Vagina (tissue), 2 donors: Measurements from ENCODE around the gene TIA1. TPM values are rescaled to one million over a fixed set of nuclear protein-coding genes. Genes with fewer than 3 reads are reported as not detected.
"Not testable (repeated sequence)": the region's sequence is repeated elsewhere in the genome, so short reads cannot be mapped to it uniquely, and the experiment has no call there.

Source experiments
- DNase-seq, 2 donors: peaks; one replicate each; pipeline ENCODE4 v3.0.0-alpha.2; 2017; ENCODE audit errors: extremely low spot score in 2 of 2
- H3K27ac ChIP-seq: fragments of 200-600 bp; sonication (generic); one replicate; pipeline ENCODE4 v1.5.1; 2019
- H3K27me3 ChIP-seq: fragments of 200-600 bp; sonication (generic); one replicate; pipeline ENCODE4 v1.5.1; 2019
- H3K36me3 ChIP-seq, 2 donors: fragments of 200-600 bp; sonication (generic); one replicate each; pipeline ENCODE4 v1.5.1; 2017 to 2019
- H3K4me1 ChIP-seq: fragments of 200-600 bp; sonication (generic); one replicate; pipeline ENCODE4 v1.5.1; 2019
- H3K4me3 ChIP-seq, 2 donors: fragments of 200-600 bp; sonication (generic); 1 replicate in 1 of 2; 2 replicates in 1 of 2; pipeline ENCODE4 v1.5.1; 2016 to 2019
- H3K9me3 ChIP-seq: fragments of 200-600 bp; sonication (generic); one replicate; pipeline ENCODE4 v1.5.1; 2019
- POLR2A ChIP-seq, 2 donors: fragments of 450-650 bp; IDR thresholded peaks; one replicate each; pipeline ENCODE4 v1.6.1; 2017; ENCODE audit warnings: antibody characterized with exemption in 2 of 2, mild to moderate bottlenecking in 2 of 2, moderate library complexity in 2 of 2
- POLR2AphosphoS5 ChIP-seq, 2 donors: sonication (generic); formaldehyde crosslinking; IDR thresholded peaks; one replicate each; pipeline ENCODE4 v1.9.0; 2017; ENCODE audit warnings: antibody characterized with exemption in 2 of 2, mild to moderate bottlenecking in 2 of 2, low read depth in 1 of 2; ENCODE audit not compliant: insufficient read depth in 1 of 2
- intact Hi-C: fragments of 100-400 bp; cut with DNase I; formaldehyde crosslinking; loops from one replicate; pipeline ENCODE4 v1.15.1; 2023
- total RNA-seq: library from RNA; depleted of rRNA; stranded (reverse); fragments of >200 nt; gene quantifications from one replicate; pipeline ENCODE4 v1.2.3, GENCODE V29; 2016
- TF ChIP-seq, protein P1 (sequence below), 3 experiments: fragments of 450-650 bp in 2 of 3; fragments of 200-600 bp in 1 of 3; sonication (generic) in 1 of 3; IDR thresholded peaks; one replicate each; pipeline ENCODE4 v1.5.1; 2017 to 2019; ENCODE audit warnings: antibody characterized with exemption in 3 of 3, mild to moderate bottlenecking in 2 of 3, moderate library complexity in 2 of 3

TIA1 gene
- total RNA-seq, 1 donor from 2014 or later = 79.8 TPM

DNA sequence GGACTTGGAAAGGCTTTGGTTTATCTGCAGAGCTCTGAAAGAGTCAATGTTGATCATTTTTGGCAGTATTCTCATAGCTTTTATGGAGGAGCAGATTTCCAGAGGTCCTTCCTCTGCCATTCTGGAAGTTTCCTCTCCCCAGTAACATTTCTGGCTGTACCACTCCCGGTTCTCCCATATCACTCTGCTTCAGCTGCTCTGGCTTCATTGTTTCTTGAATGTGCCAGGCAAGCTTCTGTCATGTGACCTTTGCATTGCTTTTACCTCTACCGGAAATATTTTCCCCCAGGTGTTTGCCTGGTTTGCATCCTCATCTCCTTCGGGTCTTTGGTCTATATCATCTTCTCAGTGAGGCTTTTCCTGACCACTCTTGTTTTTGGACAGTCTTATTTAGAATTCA is 21.9 kb upstream of the TIA1 start:
- intact Hi-C loops = no loop called here
- peaks cover 0 to 33% of the 10 kb centered on the region in 2 donors for H3K36me3 ChIP-seq
- no peaks in the 10 kb centered on the region for H3K9me3 ChIP-seq
- H3K4me1 ChIP-seq = no peaks in the 10 kb centered on the region
- TF ChIP-seq POLR2AphosphoS5 (IDR thresholded peaks at IDR 0.05; ENCODE audit: insufficient read depth in 1 of 2, low read depth in 1 of 2) (no peak), POLR2A (IDR thresholded peaks at IDR 0.05) (no peak)
- TF ChIP-seq, protein P1, sequence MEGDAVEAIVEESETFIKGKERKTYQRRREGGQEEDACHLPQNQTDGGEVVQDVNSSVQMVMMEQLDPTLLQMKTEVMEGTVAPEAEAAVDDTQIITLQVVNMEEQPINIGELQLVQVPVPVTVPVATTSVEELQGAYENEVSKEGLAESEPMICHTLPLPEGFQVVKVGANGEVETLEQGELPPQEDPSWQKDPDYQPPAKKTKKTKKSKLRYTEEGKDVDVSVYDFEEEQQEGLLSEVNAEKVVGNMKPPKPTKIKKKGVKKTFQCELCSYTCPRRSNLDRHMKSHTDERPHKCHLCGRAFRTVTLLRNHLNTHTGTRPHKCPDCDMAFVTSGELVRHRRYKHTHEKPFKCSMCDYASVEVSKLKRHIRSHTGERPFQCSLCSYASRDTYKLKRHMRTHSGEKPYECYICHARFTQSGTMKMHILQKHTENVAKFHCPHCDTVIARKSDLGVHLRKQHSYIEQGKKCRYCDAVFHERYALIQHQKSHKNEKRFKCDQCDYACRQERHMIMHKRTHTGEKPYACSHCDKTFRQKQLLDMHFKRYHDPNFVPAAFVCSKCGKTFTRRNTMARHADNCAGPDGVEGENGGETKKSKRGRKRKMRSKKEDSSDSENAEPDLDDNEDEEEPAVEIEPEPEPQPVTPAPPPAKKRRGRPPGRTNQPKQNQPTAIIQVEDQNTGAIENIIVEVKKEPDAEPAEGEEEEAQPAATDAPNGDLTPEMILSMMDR (IDR thresholded peaks at IDR 0.05) = no peak
- H3K4me3 ChIP-seq = no peak overlapping the region
- H3K27me3 ChIP-seq = no peaks in the 10 kb centered on the region
- no peak for DNase-seq
- H3K27ac ChIP-seq = no peak overlapping the region

DNA sequence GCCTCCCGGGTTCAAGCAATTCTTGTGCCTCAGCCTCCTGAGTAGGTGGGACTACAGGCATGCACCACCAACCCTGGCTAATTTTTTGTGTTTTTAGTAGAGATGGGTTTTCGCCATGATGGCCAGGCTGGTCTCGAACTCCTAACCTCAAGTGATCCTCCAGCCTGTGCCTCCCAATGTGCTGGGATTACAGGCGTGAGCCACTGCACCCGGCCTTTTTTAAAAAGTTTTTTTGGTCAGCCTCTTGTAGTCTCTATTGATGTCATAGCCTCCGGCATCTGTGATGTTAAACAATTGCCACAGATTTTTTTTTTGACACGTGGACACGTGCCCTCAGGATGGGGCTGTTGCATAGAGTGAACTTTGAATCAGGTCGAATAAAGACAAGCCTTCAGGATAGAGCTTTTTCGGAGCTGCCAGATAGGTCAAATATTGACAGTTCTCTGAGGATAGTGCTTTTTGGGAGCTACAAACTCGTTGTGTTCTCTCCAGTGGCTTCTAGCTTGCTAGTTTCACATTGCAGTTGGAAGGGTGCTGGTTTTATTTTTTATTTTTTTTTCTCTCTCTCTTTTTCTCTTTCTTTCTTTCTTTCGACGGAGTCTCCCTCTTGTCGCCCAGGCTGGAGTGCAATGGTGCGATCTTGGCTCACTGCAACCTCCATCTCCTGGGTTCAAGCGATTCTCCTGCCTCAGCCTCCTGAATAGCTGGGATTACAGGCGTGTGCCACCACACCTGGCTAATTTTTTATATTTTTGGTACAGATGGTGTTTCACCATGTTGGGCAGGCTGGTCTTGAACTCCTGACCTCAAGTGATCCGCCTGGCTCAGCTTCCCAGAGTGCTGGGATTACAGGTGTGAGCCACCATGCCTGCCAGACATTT is 21.2 kb upstream of the TIA1 start:
- H3K36me3 ChIP-seq = peaks cover 0 to 33% of the 10 kb centered on the region in 2 donors

DNA sequence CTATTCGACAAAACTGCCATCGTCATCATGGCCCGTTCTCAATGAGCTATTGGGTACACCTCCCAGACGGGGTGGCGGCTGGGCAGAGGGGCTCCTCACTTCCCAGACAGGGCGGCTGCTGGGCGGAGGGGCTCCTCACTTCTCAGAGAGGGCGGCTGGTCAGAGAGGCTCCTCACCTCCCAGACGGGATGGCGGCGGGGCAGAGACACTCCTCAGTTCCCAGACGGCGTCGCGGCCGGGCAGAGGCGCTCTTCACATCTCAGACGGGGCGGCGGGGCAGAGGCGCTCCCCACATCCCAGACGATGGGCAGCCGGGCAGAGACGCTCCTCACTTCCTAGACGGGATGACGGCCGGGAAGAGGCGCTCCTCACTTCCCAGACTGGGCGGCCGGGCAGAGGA is 18.5 kb upstream of the TIA1 start:
- H3K27ac ChIP-seq, H3K4me3 ChIP-seq, DNase-seq, H3K9me3 ChIP-seq, H3K4me1 ChIP-seq, H3K27me3 ChIP-seq, intact Hi-C loops: not testable (repeated sequence)
- H3K36me3 ChIP-seq = peaks cover 0 to 52% of the 10 kb centered on the region in 2 donors

More for the DNA sequence above, 21.2 kb upstream of the TIA1 start:
- DNase-seq, H3K4me3 ChIP-seq, H3K9me3 ChIP-seq, H3K27ac ChIP-seq, intact Hi-C loops, H3K4me1 ChIP-seq, H3K27me3 ChIP-seq: not testable (repeated sequence)

DNA sequence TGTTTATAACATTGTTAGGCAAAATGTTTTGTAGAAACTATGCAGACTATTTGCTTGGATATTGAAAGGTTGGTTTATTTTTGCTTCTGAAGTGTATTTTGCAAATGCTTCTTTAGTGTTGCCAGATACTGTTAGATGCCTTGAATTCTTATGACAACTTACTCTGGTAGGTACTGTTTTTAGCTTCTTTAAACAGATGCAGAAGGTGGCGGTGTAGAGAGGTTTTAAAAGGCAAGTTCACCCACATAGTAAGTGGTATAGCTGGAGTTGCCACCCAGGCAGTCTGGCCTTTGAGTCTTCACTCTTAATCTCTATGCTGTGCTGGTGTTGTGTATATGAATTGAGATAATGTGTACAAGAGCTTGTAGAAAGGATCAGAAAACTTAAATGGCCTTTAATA is 13.1 kb upstream of the TIA1 start:
- Histone ChIP-seq H3K9me3 (no peaks in the 10 kb centered on the region), H3K4me1 (peaks cover 40% of the 10 kb centered on the region), H3K4me3 (no peak overlapping the region), H3K36me3 (peaks cover 0 to 56% of the 10 kb centered on the region in 2 donors), H3K27ac (no peak overlapping the region), H3K27me3 (no peaks in the 10 kb centered on the region)
- TF ChIP-seq POLR2AphosphoS5 (IDR thresholded peaks at IDR 0.05; ENCODE audit: insufficient read depth in 1 of 2, low read depth in 1 of 2) (no peak), POLR2A (IDR thresholded peaks at IDR 0.05) (no peak)
- TF ChIP-seq, protein P1 (IDR thresholded peaks at IDR 0.05) = no peak
- no peak for DNase-seq
- intact Hi-C loops = no loop called here

DNA sequence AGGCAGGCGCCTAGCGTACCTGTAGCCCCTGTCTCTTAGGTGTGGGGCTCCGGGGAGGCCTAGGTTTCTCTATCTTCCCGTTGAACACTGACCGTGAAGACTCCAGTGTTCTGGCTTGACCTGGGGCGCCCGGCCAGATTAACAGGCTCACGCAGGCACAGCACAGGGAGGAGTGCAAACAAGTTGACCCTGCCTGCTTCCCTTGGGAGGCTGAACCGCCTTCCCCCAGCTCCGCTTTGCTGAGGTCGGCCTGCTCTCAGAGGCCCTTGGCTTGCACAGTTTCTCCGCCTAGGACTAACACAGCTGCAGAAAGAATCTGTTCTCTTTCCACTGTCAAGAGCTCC is 10.1 kb upstream of the TIA1 start:
- no peak for DNase-seq
- intact Hi-C loops = no loop called here
- peak overlapping the region; percentile 95 for H3K27ac ChIP-seq
- peak overlapping the region; percentile 91 to 94 for H3K4me3 ChIP-seq
- no peak for TF ChIP-seq POLR2AphosphoS5 (IDR thresholded peaks at IDR 0.05; ENCODE audit: insufficient read depth in 1 of 2, low read depth in 1 of 2)
- TF ChIP-seq, protein P1 (IDR thresholded peaks at IDR 0.05) = no peak
- no peak for TF ChIP-seq POLR2A (IDR thresholded peaks at IDR 0.05)
- H3K9me3 ChIP-seq = no peaks in the 10 kb centered on the region
- peaks cover 40% of the 10 kb centered on the region for H3K4me1 ChIP-seq
- H3K27me3 ChIP-seq = no peaks in the 10 kb centered on the region
- peaks cover 0 to 27% of the 10 kb centered on the region in 2 donors for H3K36me3 ChIP-seq

DNA sequence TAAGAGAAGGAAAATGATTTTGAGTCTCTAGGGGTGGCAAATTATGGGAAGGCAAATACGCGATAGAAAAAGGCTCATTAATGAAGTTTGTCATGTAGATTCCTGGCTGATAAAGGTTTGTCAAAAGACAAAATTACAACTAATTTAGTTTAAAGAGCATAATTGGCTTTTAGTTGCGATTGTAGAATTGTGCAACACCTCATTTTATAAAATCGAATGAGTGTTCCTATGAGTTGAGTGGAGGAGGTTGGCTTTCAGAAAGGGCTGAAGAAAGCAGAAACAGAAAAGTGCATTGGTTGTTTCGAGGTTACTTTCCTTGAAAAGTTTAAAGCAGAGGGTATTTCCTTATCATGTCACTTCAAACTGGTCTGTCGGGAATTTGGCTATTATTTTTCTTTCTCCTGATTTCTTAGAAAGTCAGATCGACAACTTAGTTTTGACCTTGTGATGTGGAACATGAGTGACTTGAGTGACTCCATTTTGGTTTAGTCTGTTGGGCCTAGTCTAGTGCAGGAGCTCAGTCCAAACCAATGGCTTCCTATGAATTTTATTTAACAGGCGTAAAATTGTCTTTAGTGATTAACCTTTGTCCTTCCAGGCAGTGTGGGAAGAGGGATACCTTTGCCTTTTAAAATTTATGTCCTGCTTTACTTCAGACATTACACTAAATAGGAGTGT is 7.3 kb upstream of the TIA1 start:
- TF ChIP-seq POLR2AphosphoS5 (IDR thresholded peaks at IDR 0.05; ENCODE audit: insufficient read depth in 1 of 2, low read depth in 1 of 2) (no peak), POLR2A (IDR thresholded peaks at IDR 0.05) (no peak)
- TF ChIP-seq, protein P1 (IDR thresholded peaks at IDR 0.05) = no peak
- no peak for DNase-seq
- Histone ChIP-seq H3K27me3 (no peaks in the 10 kb centered on the region), H3K27ac (no peak overlapping the region), H3K9me3 (no peaks in the 10 kb centered on the region), H3K4me1 (peaks cover 20% of the 10 kb centered on the region), H3K36me3 (peaks cover 0 to 8% of the 10 kb centered on the region in 2 donors), H3K4me3 (no peak overlapping the region)
- intact Hi-C loops = no loop called here
